HG03521 (cell line): ENCODE measurements around the gene PIGK.

ENCODE experiments used
- ATAC-seq: cut with Tn5 transposase; IDR thresholded peaks from one replicate; pipeline ENCODE4 v1.9.1; 2021; ENCODE audit warnings: mild to moderate bottlenecking, moderate library complexity; ENCODE audit not compliant: unreplicated experiment

Gene PIGK

GRCh38 chr1:77103486-77103885 is 115.7 kb downstream of the PIGK start:
- ATAC-seq, result no peak

GRCh38 chr1:77100875-77101274 is 118.4 kb downstream of the PIGK start:
- no peak for ATAC-seq

- ATAC-seq, result no peak
Observed at GRCh38 chr1:77096496-77097255, 122.6 kb downstream of the PIGK start.

GRCh38 chr1:77095236-77095635 is 124.0 kb downstream of the PIGK start:
- no peak for ATAC-seq

GRCh38 chr1:77089756-77090155 is 129.5 kb downstream of the PIGK start:
- no peak for ATAC-seq

- ATAC-seq, result no peak
Observed at GRCh38 chr1:77085109-77085508, 134.1 kb downstream of the PIGK start.

- ATAC-seq, result no peak
Observed at GRCh38 chr1:77084457-77084856, 134.8 kb downstream of the PIGK start.

- ATAC-seq, result no peak
Observed at GRCh38 chr1:77081834-77082233, 137.4 kb downstream of the PIGK start.

GRCh38 chr1:77076759-77077158 is 142.5 kb downstream of the PIGK start:
- no peak for ATAC-seq

- no peak for ATAC-seq
Observed at GRCh38 chr1:77068013-77068412, 151.2 kb downstream of the PIGK start.

GRCh38 chr1:77065693-77066342 is 153.4 kb downstream of the PIGK start:
- no peak for ATAC-seq

GRCh38 chr1:77064246-77064645 is 155.0 kb downstream of the PIGK start:
- ATAC-seq, result no peak

GRCh38 chr1:77063118-77063517 is 156.1 kb downstream of the PIGK start:
- ATAC-seq, result no peak

- ATAC-seq, result no peak
Observed at GRCh38 chr1:77061162-77061561, 158.1 kb downstream of the PIGK start.

- no peak for ATAC-seq
Observed at GRCh38 chr1:77060000-77060399, 159.2 kb downstream of the PIGK start.

- ATAC-seq, result no peak
Observed at GRCh38 chr1:77057994-77058585, 161.1 kb downstream of the PIGK start.

- no peak for ATAC-seq
Observed at GRCh38 chr1:77056525-77056924, 162.7 kb downstream of the PIGK start.

GRCh38 chr1:77051425-77051824 is 167.8 kb downstream of the PIGK start:
- no peak for ATAC-seq

GRCh38 chr1:77048615-77049005 is 170.6 kb downstream of the PIGK start:
- ATAC-seq, result no peak

- ATAC-seq, result no peak
Observed at GRCh38 chr1:77047978-77048614, 171.1 kb downstream of the PIGK start.

GRCh38 chr1:77047575-77047974 is 171.7 kb downstream of the PIGK start:
- ATAC-seq, result no peak
